Neural cell (in vitro differentiated cells): ENCODE data around the gene RABGAP1L. TPM values are rescaled to one million over a fixed set of nuclear protein-coding genes. Genes with fewer than 3 reads are reported as not detected.

ENCODE experiments used
- H2AFZ ChIP-seq: fragments of 200-600, 300-800 bp; sonication (generic), shearing (Covaris generic); 2 replicates; pipeline ENCODE4 v1.6.0; 2014; ENCODE audit warnings: low read depth, mild to moderate bottlenecking, antibody characterized with exemption, low read length, moderate library complexity
- H3F3A ChIP-seq: fragments of 200-600 bp; shearing (Covaris generic); 2 replicates; pipeline ENCODE4 v1.6.1; 2016; ENCODE audit warnings: mild to moderate bottlenecking, moderate library complexity, mixed read lengths, antibody characterized with exemption, low read length; ENCODE audit not compliant: insufficient read depth, poor library complexity, severe bottlenecking
- H3K27ac ChIP-seq: fragments of 200-600, 300-800 bp; sonication (generic), shearing (Covaris generic); 2 replicates; pipeline ENCODE4 v1.5.1; 2014; ENCODE audit warnings: mild to moderate bottlenecking, low read length, moderate library complexity
- H3K27me3 ChIP-seq: fragments of 300-800, 200-600 bp; sonication (generic), shearing (Covaris generic); 2 replicates; pipeline ENCODE4 v1.6.0; 2014; ENCODE audit warnings: mild to moderate bottlenecking, low read depth, low read length, moderate library complexity; ENCODE audit not compliant: insufficient read depth
- H3K36me3 ChIP-seq: fragments of 300-800, 200-600 bp; sonication (generic), shearing (Covaris generic); 2 replicates; pipeline ENCODE4 v1.5.1; 2014; ENCODE audit warnings: mild to moderate bottlenecking, antibody characterized with exemption, low read length, moderate library complexity; ENCODE audit not compliant: insufficient read depth
- H3K4me2 ChIP-seq: fragments of 300-800, 200-600 bp; sonication (generic), shearing (Covaris generic); 2 replicates; pipeline ENCODE4 v1.6.0; 2014; ENCODE audit warnings: mild to moderate bottlenecking, low read length
- H3K4me3 ChIP-seq: fragments of 300-800, 200-600 bp; sonication (generic), shearing (Covaris generic); 2 replicates; pipeline ENCODE4 v1.5.1; 2014; ENCODE audit warnings: mild to moderate bottlenecking, low read length, moderate library complexity
- H3K79me2 ChIP-seq: fragments of 200-600 bp; shearing (Covaris generic); replicated peaks from 2 replicates; pipeline ENCODE4 v1.6.0; 2014; ENCODE audit warnings: mild to moderate bottlenecking, low read length, moderate library complexity; ENCODE audit not compliant: insufficient read depth
- H3K9ac ChIP-seq: fragments of 300-800, 200-600 bp; sonication (generic), shearing (Covaris generic); 2 replicates; pipeline ENCODE4 v1.6.1; 2016; ENCODE audit warnings: mild to moderate bottlenecking, low read length, mixed read lengths
- H3K9me2 ChIP-seq: fragments of 200-600 bp; shearing (Covaris generic); 2 replicates; pipeline ENCODE4 v1.6.1; 2016; ENCODE audit warnings: mild to moderate bottlenecking, low read length, mixed read lengths; ENCODE audit not compliant: insufficient read depth
- H3K9me3 ChIP-seq: fragments of 200-600, 300-800 bp; sonication (generic), shearing (Covaris generic); 2 replicates; pipeline ENCODE4 v1.6.1; 2016; ENCODE audit warnings: mild to moderate bottlenecking, mixed run types, low read length, moderate library complexity, mixed read lengths
- H4K20me1 ChIP-seq: fragments of 200-600 bp; shearing (Covaris generic); 2 replicates; pipeline ENCODE4 v1.6.1; 2016; ENCODE audit warnings: mild to moderate bottlenecking, mixed run types; ENCODE audit not compliant: insufficient read depth
- CTCF ChIP-seq: fragments of 450-650 bp; IDR thresholded peaks from 2 replicates; pipeline ENCODE4 v1.5.1; 2014; ENCODE audit warnings: antibody characterized with exemption, mild to moderate bottlenecking, moderate library complexity; ENCODE audit not compliant: poor library complexity, severe bottlenecking
- EP300 ChIP-seq: fragments of 450-650 bp; conservative IDR thresholded peaks from 2 replicates; pipeline ENCODE4 v1.6.1; 2014; ENCODE audit warnings: antibody characterized with exemption, mild to moderate bottlenecking, moderate library complexity; ENCODE audit not compliant: poor library complexity, severe bottlenecking
- EZH2 ChIP-seq: fragments of 200-600, 300-800 bp; shearing (Covaris generic), sonication (generic); IDR thresholded peaks from 2 replicates; pipeline ENCODE4 v1.6.1; 2014; ENCODE audit warnings: antibody characterized with exemption, low read length, borderline replicate concordance, mild to moderate bottlenecking; ENCODE audit not compliant: insufficient read depth, poor library complexity, severe bottlenecking
- MXI1 ChIP-seq: fragments of 450-650 bp; conservative IDR thresholded peaks from 2 replicates; pipeline ENCODE4 v1.6.1; 2014; ENCODE audit warnings: antibody characterized with exemption, mild to moderate bottlenecking; ENCODE audit not compliant: poor library complexity, severe bottlenecking
- POLR2AphosphoS5 ChIP-seq: IDR thresholded peaks from 2 replicates; pipeline ENCODE4 v1.6.1; 2012
- RAD21 ChIP-seq: fragments of 450-650 bp; conservative IDR thresholded peaks from 2 replicates; pipeline ENCODE4 v1.6.1; 2014; ENCODE audit warnings: antibody characterized with exemption, mild to moderate bottlenecking, moderate library complexity
- SMC3 ChIP-seq: fragments of 450-650 bp; conservative IDR thresholded peaks from 2 replicates; pipeline ENCODE4 v1.6.1; 2014; ENCODE audit warnings: antibody characterized with exemption, mild to moderate bottlenecking, moderate library complexity; ENCODE audit not compliant: poor library complexity
- TAF1 ChIP-seq: IDR thresholded peaks from 2 replicates; pipeline ENCODE4 v1.6.1; 2012; ENCODE audit warnings: low read depth
- polyA plus RNA-seq: library from polyadenylated mRNA; depleted of rRNA; stranded (reverse); fragments of >200 nt; gene quantifications from 2 replicates; pipeline ENCODE4 v1.2.3, GENCODE V29; 2014
- TF ChIP-seq, protein P1 (sequence below): IDR thresholded peaks from 2 replicates; pipeline ENCODE4 v1.6.1; 2012; ENCODE audit warnings: borderline replicate concordance

The RABGAP1L gene
- polyA plus RNA-seq, 1 donor from 2014 or later, result 32.2 TPM

DNA sequence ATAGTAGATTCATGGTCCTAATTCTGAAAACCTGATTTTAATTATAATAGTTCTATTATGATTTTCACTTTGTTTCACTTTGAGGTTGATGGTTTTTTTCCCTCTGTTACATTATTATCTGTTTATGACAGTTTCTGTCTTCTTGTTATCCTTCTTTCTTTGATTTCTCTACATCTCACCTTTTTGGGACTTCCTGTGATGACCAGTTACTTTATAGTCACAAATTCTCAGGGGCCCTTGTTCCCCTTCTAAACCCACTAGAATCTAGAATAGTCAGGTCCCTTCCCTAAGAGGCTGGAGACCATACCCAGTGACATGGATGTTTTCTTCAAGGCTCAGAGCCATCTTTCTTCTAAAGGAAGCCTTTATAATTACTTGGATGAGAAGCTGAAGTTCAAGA lies 526.9 kb downstream of the RABGAP1L start:
- Histone ChIP-seq H4K20me1 (no peaks in the 10 kb centered on the region), H3K27ac (no peak overlapping the region), H3K4me2 (no peak overlapping the region), H3K27me3 (no peaks in the 10 kb centered on the region), H3K36me3 (no peaks in the 10 kb centered on the region), H3K79me2 (no peaks in the 10 kb centered on the region), H3K9me3 (no peaks in the 10 kb centered on the region), H3K4me3 (no peak overlapping the region), H3F3A (no peaks in the 10 kb centered on the region), H3K9ac (no peak overlapping the region), H2AFZ (no peak overlapping the region), H3K9me2 (no peaks in the 10 kb centered on the region)
- no peak for TF ChIP-seq POLR2AphosphoS5
- TF ChIP-seq, protein P1, sequence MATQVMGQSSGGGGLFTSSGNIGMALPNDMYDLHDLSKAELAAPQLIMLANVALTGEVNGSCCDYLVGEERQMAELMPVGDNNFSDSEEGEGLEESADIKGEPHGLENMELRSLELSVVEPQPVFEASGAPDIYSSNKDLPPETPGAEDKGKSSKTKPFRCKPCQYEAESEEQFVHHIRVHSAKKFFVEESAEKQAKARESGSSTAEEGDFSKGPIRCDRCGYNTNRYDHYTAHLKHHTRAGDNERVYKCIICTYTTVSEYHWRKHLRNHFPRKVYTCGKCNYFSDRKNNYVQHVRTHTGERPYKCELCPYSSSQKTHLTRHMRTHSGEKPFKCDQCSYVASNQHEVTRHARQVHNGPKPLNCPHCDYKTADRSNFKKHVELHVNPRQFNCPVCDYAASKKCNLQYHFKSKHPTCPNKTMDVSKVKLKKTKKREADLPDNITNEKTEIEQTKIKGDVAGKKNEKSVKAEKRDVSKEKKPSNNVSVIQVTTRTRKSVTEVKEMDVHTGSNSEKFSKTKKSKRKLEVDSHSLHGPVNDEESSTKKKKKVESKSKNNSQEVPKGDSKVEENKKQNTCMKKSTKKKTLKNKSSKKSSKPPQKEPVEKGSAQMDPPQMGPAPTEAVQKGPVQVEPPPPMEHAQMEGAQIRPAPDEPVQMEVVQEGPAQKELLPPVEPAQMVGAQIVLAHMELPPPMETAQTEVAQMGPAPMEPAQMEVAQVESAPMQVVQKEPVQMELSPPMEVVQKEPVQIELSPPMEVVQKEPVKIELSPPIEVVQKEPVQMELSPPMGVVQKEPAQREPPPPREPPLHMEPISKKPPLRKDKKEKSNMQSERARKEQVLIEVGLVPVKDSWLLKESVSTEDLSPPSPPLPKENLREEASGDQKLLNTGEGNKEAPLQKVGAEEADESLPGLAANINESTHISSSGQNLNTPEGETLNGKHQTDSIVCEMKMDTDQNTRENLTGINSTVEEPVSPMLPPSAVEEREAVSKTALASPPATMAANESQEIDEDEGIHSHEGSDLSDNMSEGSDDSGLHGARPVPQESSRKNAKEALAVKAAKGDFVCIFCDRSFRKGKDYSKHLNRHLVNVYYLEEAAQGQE, result no peak
- TF ChIP-seq CTCF, result no peak
- TF ChIP-seq MXI1, result no peak
- TF ChIP-seq EZH2, result no peak
- TF ChIP-seq SMC3, result no peak
- no peak for TF ChIP-seq RAD21
- TF ChIP-seq EP300, result no peak
- no peak for TF ChIP-seq TAF1

DNA sequence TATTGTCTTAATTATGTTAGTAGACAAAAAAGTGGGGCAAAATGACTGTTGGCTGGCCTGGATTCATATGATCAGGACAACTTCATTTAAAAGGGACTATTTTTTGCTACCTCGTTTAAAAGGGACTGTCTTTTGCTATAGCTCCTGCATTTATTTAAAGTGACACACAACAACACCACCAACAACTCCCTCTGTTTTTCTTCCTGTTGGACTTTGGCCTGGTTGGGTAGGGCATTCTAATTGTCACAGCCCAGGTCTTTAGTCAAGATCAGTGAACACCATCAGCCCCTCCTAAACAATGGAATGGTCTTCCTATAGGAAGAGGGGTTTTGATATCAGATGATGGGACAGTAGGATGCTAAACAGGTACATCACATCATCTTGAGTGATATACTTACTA lies 530.2 kb downstream of the RABGAP1L start:
- Histone ChIP-seq H3K27me3 (no peaks in the 10 kb centered on the region), H3K9me3 (no peaks in the 10 kb centered on the region), H3K4me3 (no peak overlapping the region), H3K9me2 (no peaks in the 10 kb centered on the region), H3K79me2 (no peaks in the 10 kb centered on the region), H3K36me3 (no peaks in the 10 kb centered on the region), H3K4me2 (no peak overlapping the region), H3K27ac (no peak overlapping the region), H4K20me1 (no peaks in the 10 kb centered on the region), H3K9ac (no peak overlapping the region), H3F3A (no peaks in the 10 kb centered on the region), H2AFZ (no peak overlapping the region)
- no peak for TF ChIP-seq MXI1

GRCh38 chr1:174690266-174690665 lies 530.9 kb downstream of the RABGAP1L start:
- Histone ChIP-seq H3K27ac (no peak overlapping the region), H3K4me2 (no peak overlapping the region), H3K4me3 (no peak overlapping the region), H3K9me2 (no peaks in the 10 kb centered on the region), H2AFZ (no peak overlapping the region), H3K79me2 (no peaks in the 10 kb centered on the region), H4K20me1 (no peaks in the 10 kb centered on the region), H3K27me3 (no peaks in the 10 kb centered on the region), H3K9ac (no peak overlapping the region), H3K36me3 (no peaks in the 10 kb centered on the region), H3F3A (no peaks in the 10 kb centered on the region), H3K9me3 (no peaks in the 10 kb centered on the region)
- TF ChIP-seq TAF1, result no peak
- TF ChIP-seq EP300, result no peak
- TF ChIP-seq MXI1, result no peak
